Neural progenitor cell (in vitro differentiated cells): Measurements from ENCODE around the gene DLX6. TPM values are rescaled to one million over a fixed set of nuclear protein-coding genes. Genes with fewer than 3 reads are reported as not detected.
A peak's percentile ranks its signal among the peaks of the same experiment; 100 is the strongest.

Experiments
- DNase-seq: peaks from one replicate; pipeline ENCODE4 v3.0.0-alpha.2; 2016; ENCODE audit warnings: low spot score
- H2AFZ ChIP-seq: fragments of 200-600 bp; sonication (generic); replicated peaks from 2 replicates; pipeline ENCODE4 v1.6.1; 2016; ENCODE audit warnings: antibody characterized with exemption
- H3F3A ChIP-seq: fragments of 200-600 bp; sonication (generic); 2 replicates; pipeline ENCODE4 v1.6.1; 2016; ENCODE audit warnings: antibody characterized with exemption, low read depth
- H3K27ac ChIP-seq: fragments of 200-600 bp; sonication (generic); 2 replicates; pipeline ENCODE4 v1.5.1; 2016; ENCODE audit warnings: mild to moderate bottlenecking
- H3K27me3 ChIP-seq: fragments of 200-600 bp; sonication (generic); 2 replicates; pipeline ENCODE4 v1.6.1; 2016; ENCODE audit warnings: mild to moderate bottlenecking, moderate library complexity
- H3K36me3 ChIP-seq: fragments of 200-600 bp; sonication (generic); 2 replicates; pipeline ENCODE4 v1.5.1; 2016
- H3K4me1 ChIP-seq: fragments of 200-600 bp; sonication (generic); 2 replicates; pipeline ENCODE4 v1.6.1; 2016; ENCODE audit warnings: mixed run types
- H3K4me2 ChIP-seq: fragments of 200-600 bp; sonication (generic); 2 replicates; pipeline ENCODE4 v1.6.1; 2016
- H3K4me3 ChIP-seq: fragments of 200-600 bp; sonication (generic); 2 replicates; pipeline ENCODE4 v1.5.1; 2016
- H3K79me2 ChIP-seq: fragments of 200-600 bp; sonication (generic); 2 replicates; pipeline ENCODE4 v1.6.1; 2016; ENCODE audit warnings: low read depth
- H3K9ac ChIP-seq: fragments of 200-600 bp; sonication (generic); 2 replicates; pipeline ENCODE4 v1.6.1; 2016
- H3K9me3 ChIP-seq: fragments of 200-600 bp; sonication (generic); 2 replicates; pipeline ENCODE4 v1.5.1; 2016; ENCODE audit warnings: low read depth
- H4K20me1 ChIP-seq: fragments of 200-600 bp; sonication (generic); 2 replicates; pipeline ENCODE4 v1.6.1; 2016; ENCODE audit warnings: low read depth
- H3K27ac Mint-ChIP-seq: 3 replicates; pipeline ENCODE4 v1.8.0; 2021; ENCODE audit warnings: mixed read lengths
- H3K27me3 Mint-ChIP-seq: 2 replicates; pipeline ENCODE4 v1.8.0; 2022; ENCODE audit warnings: low read depth, mild to moderate bottlenecking, inconsistent platforms, moderate library complexity, mixed read lengths; ENCODE audit not compliant: insufficient read depth
- H3K36me3 Mint-ChIP-seq: 3 replicates; pipeline ENCODE4 v1.8.0; 2021; ENCODE audit warnings: mixed read lengths
- H3K4me1 Mint-ChIP-seq: 3 replicates; pipeline ENCODE4 v1.8.0; 2021; ENCODE audit warnings: mixed read lengths
- H3K4me3 Mint-ChIP-seq: 3 replicates; pipeline ENCODE4 v1.8.0; 2021; ENCODE audit warnings: mild to moderate bottlenecking, moderate library complexity, mixed read lengths
- H3K9me3 Mint-ChIP-seq: 3 replicates; pipeline ENCODE4 v1.8.0; 2020; ENCODE audit warnings: mixed read lengths
- CTCF ChIP-seq: fragments of 200-600 bp; sonication (generic); IDR thresholded peaks from 2 replicates; pipeline ENCODE4 v1.5.1; 2017; ENCODE audit warnings: antibody characterized with exemption, mild to moderate bottlenecking
- EZH2 ChIP-seq: fragments of 200-600 bp; sonication (generic); IDR thresholded peaks from 2 replicates; pipeline ENCODE4 v1.6.1; 2017; ENCODE audit warnings: antibody characterized with exemption, mild to moderate bottlenecking, moderate library complexity
- EZH2phosphoT487 ChIP-seq: fragments of 200-600 bp; sonication (generic); IDR thresholded peaks from 2 replicates; pipeline ENCODE4 v1.6.1; 2017; ENCODE audit warnings: antibody characterized with exemption
- total RNA-seq: library from RNA; depleted of rRNA; stranded (reverse); fragments of >200 nt; gene quantifications from 2 replicates; pipeline ENCODE4 v1.2.3, GENCODE V29; 2015; ENCODE audit warnings: low replicate concordance

The DLX6 gene
- total RNA-seq, 1 donor from 2014 or later, result not detected

DNA sequence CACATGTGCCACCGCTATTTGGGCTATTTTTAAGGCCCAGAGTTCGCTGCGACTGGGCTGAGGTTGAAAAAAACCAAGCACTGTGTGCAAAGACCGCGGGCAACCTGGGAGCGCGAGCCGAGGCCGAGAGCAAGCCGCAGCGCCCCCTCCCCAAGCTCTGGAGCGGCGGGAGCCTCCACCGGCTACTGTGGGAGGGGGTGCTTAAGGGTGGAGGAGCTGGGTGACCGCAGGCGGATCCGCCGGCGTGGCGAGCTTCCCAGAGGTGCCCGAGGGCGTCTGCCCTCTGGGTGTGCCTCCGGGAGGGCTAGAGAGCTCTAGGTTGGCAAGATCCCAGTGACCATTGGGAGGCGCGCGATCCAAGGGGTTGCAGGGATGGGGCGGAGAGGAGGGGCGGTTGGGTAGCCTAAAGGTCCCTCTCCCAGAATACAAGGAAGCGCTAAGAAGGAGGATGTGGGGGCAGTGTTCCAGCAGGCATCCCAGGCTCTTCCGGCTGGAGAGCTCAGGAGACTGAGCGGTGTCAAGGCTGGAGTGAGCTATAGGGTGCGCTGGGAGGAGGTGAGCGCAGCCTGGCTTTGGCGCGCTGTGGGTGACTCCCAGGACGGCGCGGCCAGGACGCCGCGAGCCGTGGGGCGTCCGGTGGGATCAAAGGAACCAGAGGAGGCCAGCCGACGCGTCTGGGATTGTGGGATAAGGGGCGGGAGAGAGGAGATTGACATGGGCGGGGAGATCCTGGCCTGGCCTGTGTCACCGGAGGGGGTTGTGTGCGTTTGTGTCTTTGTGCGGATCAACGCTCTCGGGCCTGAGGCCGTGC lies 11.2 kb downstream of the DLX6 start:
- Mint-ChIP-seq H3K4me3 (peak overlapping the region; percentile 73), H3K27me3 (peaks cover 92% of the 10 kb centered on the region), H3K9me3 (peaks cover 2% of the 10 kb centered on the region), H3K36me3 (no peaks in the 10 kb centered on the region), H3K4me1 (peaks cover 16% of the 10 kb centered on the region), H3K27ac (no peak overlapping the region)
- Histone ChIP-seq H3K4me2 (peak overlapping the region; percentile 84), H3K4me3 (peak overlapping the region; percentile 45), H3K36me3 (no peaks in the 10 kb centered on the region), H3K27ac (no peak overlapping the region), H3K4me1 (peaks cover 37% of the 10 kb centered on the region), H3K9ac (no peak overlapping the region), H4K20me1 (peaks cover 97% of the 10 kb centered on the region), H3K27me3 (peaks cover 100% of the 10 kb centered on the region), H2AFZ (no peak overlapping the region), H3K9me3 (no peaks in the 10 kb centered on the region), H3K79me2 (no peaks in the 10 kb centered on the region), H3F3A (peaks cover 28% of the 10 kb centered on the region)
- peak; percentile 85 for DNase-seq
- TF ChIP-seq EZH2 (peak; percentile 16), EZH2phosphoT487 (peak; percentile 56), CTCF (peak; percentile 48)

DNA sequence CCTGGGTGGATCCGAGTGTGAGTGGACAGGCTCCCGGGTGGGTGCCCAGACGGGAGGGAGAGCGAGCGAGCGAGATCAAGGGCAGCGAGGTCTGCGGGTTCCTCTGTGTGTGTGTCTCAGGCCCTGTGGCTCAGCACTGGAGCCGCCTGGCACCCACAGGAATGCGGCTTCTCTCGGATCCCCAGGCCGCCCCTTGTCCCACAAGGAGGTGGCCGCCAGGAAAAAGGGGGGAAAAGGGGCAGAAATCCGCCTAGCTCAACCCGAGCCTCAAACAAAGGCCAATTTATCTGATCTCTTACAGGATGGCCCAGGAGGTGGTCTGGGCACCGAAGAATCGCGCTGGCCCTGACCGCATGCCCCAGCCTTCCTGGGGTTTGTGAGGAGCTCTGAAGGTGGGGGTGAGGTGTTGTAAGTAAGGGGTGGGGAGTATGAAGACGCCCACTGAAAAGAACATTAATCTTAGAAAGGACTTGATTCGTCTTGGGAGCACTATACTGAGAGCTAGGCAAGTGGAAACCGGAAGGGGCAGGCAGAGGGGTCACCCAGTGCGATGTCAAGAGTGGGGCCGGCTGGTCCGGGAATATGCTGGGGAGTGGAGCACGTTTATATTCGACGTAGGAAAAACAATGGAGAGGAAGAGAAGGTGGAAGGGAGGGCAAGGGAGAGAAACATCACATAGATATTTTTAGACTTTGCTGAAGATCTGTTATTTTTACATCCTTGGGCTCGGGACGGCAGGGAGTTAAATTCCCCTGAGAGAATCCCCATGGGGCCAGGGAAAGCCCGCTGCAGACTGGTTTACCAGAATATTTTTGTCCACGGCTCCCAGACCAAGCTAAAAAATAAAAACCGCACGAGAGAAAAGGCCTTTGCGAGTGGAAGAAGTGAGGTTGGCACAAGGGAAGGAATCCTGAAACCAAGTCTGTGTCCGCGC lies 12.1 kb downstream of the DLX6 start:
- peak overlapping the region; percentile 73 for H3K4me3 Mint-ChIP-seq
- Histone ChIP-seq H3K9me3 (no peaks in the 10 kb centered on the region), H3K4me3 (peak overlapping the region; percentile 45), H3K9ac (no peak overlapping the region), H3K79me2 (no peaks in the 10 kb centered on the region), H3K27ac (no peak overlapping the region), H3K4me1 (peaks cover 42% of the 10 kb centered on the region), H2AFZ (no peak overlapping the region), H3K27me3 (peaks cover 100% of the 10 kb centered on the region), H3F3A (peaks cover 29% of the 10 kb centered on the region), H4K20me1 (peaks cover 97% of the 10 kb centered on the region), H3K36me3 (no peaks in the 10 kb centered on the region), H3K4me2 (peak overlapping the region; percentile 84)
- H3K27me3 Mint-ChIP-seq, result peaks cover 94% of the 10 kb centered on the region
- TF ChIP-seq EZH2phosphoT487 (no peak), EZH2 (peak; percentile 56), CTCF (no peak)
- H3K9me3 Mint-ChIP-seq, result peaks cover 2% of the 10 kb centered on the region
- H3K36me3 Mint-ChIP-seq, result peaks cover 2% of the 10 kb centered on the region
- H3K27ac Mint-ChIP-seq, result no peak overlapping the region
- peaks cover 24% of the 10 kb centered on the region for H3K4me1 Mint-ChIP-seq
- peak; percentile 50 for DNase-seq

GRCh38 chr7:97018126-97018601 lies 12.8 kb downstream of the DLX6 start:
- Mint-ChIP-seq H3K4me3 (no peak overlapping the region), H3K9me3 (peaks cover 2% of the 10 kb centered on the region), H3K4me1 (peaks cover 29% of the 10 kb centered on the region), H3K36me3 (peaks cover 2% of the 10 kb centered on the region), H3K27me3 (peaks cover 94% of the 10 kb centered on the region), H3K27ac (no peak overlapping the region)
- DNase-seq, result peak; percentile 58
- Histone ChIP-seq H3K9ac (no peak overlapping the region), H3K9me3 (no peaks in the 10 kb centered on the region), H3F3A (peaks cover 23% of the 10 kb centered on the region), H3K4me3 (no peak overlapping the region), H4K20me1 (peaks cover 97% of the 10 kb centered on the region), H3K4me2 (peak overlapping the region; percentile 84), H3K79me2 (no peaks in the 10 kb centered on the region), H3K36me3 (no peaks in the 10 kb centered on the region), H3K27ac (no peak overlapping the region), H3K4me1 (peaks cover 41% of the 10 kb centered on the region), H2AFZ (no peak overlapping the region), H3K27me3 (peaks cover 100% of the 10 kb centered on the region)
- TF ChIP-seq EZH2 (peak; percentile 89), CTCF (no peak), EZH2phosphoT487 (peak; percentile 96)
